HUES64 (cell line): Measurements from ENCODE around the gene BASP1.
"Not testable (repeated sequence)": the region's sequence is repeated elsewhere in the genome, so short reads cannot be mapped to it uniquely, and the experiment has no call there.

Source experiments
- H3K27ac ChIP-seq: 2 replicates; pipeline ENCODE4 v1.7.0; 2013; ENCODE audit warnings: low read depth, low read length, inconsistent platforms
- H3K27me3 ChIP-seq: 2 replicates; pipeline ENCODE4 v1.6.1; 2013; ENCODE audit warnings: mild to moderate bottlenecking, low read length; ENCODE audit not compliant: insufficient read depth
- H3K36me3 ChIP-seq: 2 replicates; pipeline ENCODE4 v1.6.1; 2013; ENCODE audit warnings: mild to moderate bottlenecking, low read length; ENCODE audit not compliant: insufficient read depth
- H3K4me1 ChIP-seq: 2 replicates; pipeline ENCODE4 v1.6.1; 2013; ENCODE audit warnings: mild to moderate bottlenecking, low read length, moderate library complexity; ENCODE audit not compliant: insufficient read depth
- H3K4me3 ChIP-seq: 2 replicates; pipeline ENCODE4 v1.5.1; 2013; ENCODE audit warnings: mild to moderate bottlenecking, low read length, moderate library complexity
- H3K9ac ChIP-seq: 2 replicates; pipeline ENCODE4 v1.6.1; 2013; ENCODE audit warnings: mild to moderate bottlenecking, low read depth, low read length
- H3K9me3 ChIP-seq: 2 replicates; pipeline ENCODE4 v1.6.1; 2013; ENCODE audit warnings: low read depth, low read length; ENCODE audit not compliant: insufficient read depth
- WGBS: fragments of 150-250, 120-280 bp; methylation state at CpG from one replicate; pipeline ENCODE4 v1.1.7; 2013; ENCODE audit warnings: missing lambda C conversion rate; 5-methylcytosine and 5-hydroxymethylcytosine counted together

BASP1 gene

GRCh38 chr5:17292434-17293015, 75.1 kb downstream of the BASP1 start:
- H3K9ac ChIP-seq, result no peak overlapping the region
- 95% methylated on average over 12 of the region's 12 CpGs for WGBS
- H3K4me3 ChIP-seq, result no peak overlapping the region
- no peaks in the 10 kb centered on the region for H3K9me3 ChIP-seq
- no peaks in the 10 kb centered on the region for H3K4me1 ChIP-seq
- no peaks in the 10 kb centered on the region for H3K36me3 ChIP-seq
- H3K27me3 ChIP-seq, result no peaks in the 10 kb centered on the region
- H3K27ac ChIP-seq, result no peak overlapping the region

GRCh38 chr5:17294639-17295311, 77.3 kb downstream of the BASP1 start:
- Histone ChIP-seq H3K36me3 (no peaks in the 10 kb centered on the region), H3K4me3 (no peak overlapping the region), H3K4me1 (no peaks in the 10 kb centered on the region), H3K27me3 (no peaks in the 10 kb centered on the region), H3K9me3 (no peaks in the 10 kb centered on the region), H3K27ac (no peak overlapping the region), H3K9ac (no peak overlapping the region)
- WGBS, result 94% methylated on average over 8 of the region's 8 CpGs

GRCh38 chr5:17295671-17296070, 78.2 kb downstream of the BASP1 start:
- Histone ChIP-seq H3K4me3 (no peak overlapping the region), H3K27ac (no peak overlapping the region), H3K27me3 (no peaks in the 10 kb centered on the region), H3K9me3 (no peaks in the 10 kb centered on the region), H3K36me3 (no peaks in the 10 kb centered on the region), H3K9ac (no peak overlapping the region), H3K4me1 (no peaks in the 10 kb centered on the region)
- 97% methylated on average over 2 of the region's 3 CpGs for WGBS

- Histone ChIP-seq H3K9ac (no peak overlapping the region), H3K27me3 (no peaks in the 10 kb centered on the region), H3K4me1 (peaks cover 7% of the 10 kb centered on the region; the same call in 1 of the 2 replicates), H3K4me3 (no peak overlapping the region), H3K36me3 (no peaks in the 10 kb centered on the region), H3K27ac (no peak overlapping the region), H3K9me3 (no peaks in the 10 kb centered on the region)
- WGBS, result 96% methylated on average over 3 of the region's 3 CpGs
Observed at GRCh38 chr5:17302106-17302505, 84.7 kb downstream of the BASP1 start.

GRCh38 chr5:17302604-17303003, 85.2 kb downstream of the BASP1 start:
- Histone ChIP-seq H3K4me3 (no peak overlapping the region), H3K27me3 (no peaks in the 10 kb centered on the region), H3K36me3 (no peaks in the 10 kb centered on the region), H3K9ac (no peak overlapping the region), H3K27ac (no peak overlapping the region), H3K9me3 (no peaks in the 10 kb centered on the region), H3K4me1 (peaks cover 7% of the 10 kb centered on the region; the same call in 1 of the 2 replicates)
- WGBS, result 94% methylated on average over 4 of the region's 4 CpGs

- no peaks in the 10 kb centered on the region for H3K27me3 ChIP-seq
- H3K36me3 ChIP-seq, result no peaks in the 10 kb centered on the region
- no peak overlapping the region for H3K27ac ChIP-seq
- H3K9me3 ChIP-seq, result no peaks in the 10 kb centered on the region
- no peak overlapping the region for H3K4me3 ChIP-seq
- 90% methylated on average over 4 of the region's 4 CpGs for WGBS
- H3K9ac ChIP-seq, result no peak overlapping the region
- peaks cover 7% of the 10 kb centered on the region; the same call in 1 of the 2 replicates for H3K4me1 ChIP-seq
Observed at GRCh38 chr5:17304282-17304681, 86.9 kb downstream of the BASP1 start.

- Histone ChIP-seq H3K36me3 (no peaks in the 10 kb centered on the region), H3K9ac (no peak overlapping the region), H3K4me3 (no peak overlapping the region), H3K4me1 (peaks cover 7% of the 10 kb centered on the region; the same call in 1 of the 2 replicates), H3K9me3 (no peaks in the 10 kb centered on the region), H3K27ac (no peak overlapping the region), H3K27me3 (no peaks in the 10 kb centered on the region)
- WGBS, result 87% methylated on average over 5 of the region's 5 CpGs
Observed at GRCh38 chr5:17305017-17305416, 87.6 kb downstream of the BASP1 start.

- no peak overlapping the region for H3K9ac ChIP-seq
- peaks cover 7% of the 10 kb centered on the region; the same call in 1 of the 2 replicates for H3K4me1 ChIP-seq
- no peak overlapping the region for H3K27ac ChIP-seq
- no peaks in the 10 kb centered on the region for H3K27me3 ChIP-seq
- no peaks in the 10 kb centered on the region for H3K9me3 ChIP-seq
- no peak overlapping the region for H3K4me3 ChIP-seq
- H3K36me3 ChIP-seq, result no peaks in the 10 kb centered on the region
- 87% methylated on average over 14 of the region's 14 CpGs for WGBS
Observed at GRCh38 chr5:17305964-17306725, 88.7 kb downstream of the BASP1 start.

- Histone ChIP-seq H3K27ac (no peak overlapping the region), H3K36me3 (no peaks in the 10 kb centered on the region), H3K27me3 (no peaks in the 10 kb centered on the region), H3K4me1 (peaks cover 7% of the 10 kb centered on the region; the same call in 1 of the 2 replicates), H3K4me3 (no peak overlapping the region), H3K9me3 (no peaks in the 10 kb centered on the region), H3K9ac (no peak overlapping the region)
- 91% methylated on average over 14 of the region's 14 CpGs for WGBS
Observed at GRCh38 chr5:17306726-17307091, 89.3 kb downstream of the BASP1 start.

- not testable (repeated sequence) for H3K9ac ChIP-seq, H3K4me1 ChIP-seq, H3K4me3 ChIP-seq, H3K27ac ChIP-seq, H3K9me3 ChIP-seq, H3K27me3 ChIP-seq, H3K36me3 ChIP-seq
- 88% methylated on average over 4 of the region's 4 CpGs for WGBS
Observed at GRCh38 chr5:17307440-17307839, 90.0 kb downstream of the BASP1 start.

- WGBS, result 97% methylated on average over 9 of the region's 9 CpGs
- Histone ChIP-seq H3K4me1 (peaks cover 7% of the 10 kb centered on the region; the same call in 1 of the 2 replicates), H3K9me3 (no peaks in the 10 kb centered on the region), H3K36me3 (no peaks in the 10 kb centered on the region), H3K9ac (no peak overlapping the region), H3K27me3 (no peaks in the 10 kb centered on the region), H3K27ac (no peak overlapping the region), H3K4me3 (no peak overlapping the region)
Observed at GRCh38 chr5:17308326-17309065, 91.1 kb downstream of the BASP1 start.
